ENCODE results near the gene PROX1. TPM values are rescaled to one million over a fixed set of nuclear protein-coding genes. Genes with fewer than 3 reads are reported as not detected.

PROX1 gene
- total RNA-seq, 1 donor from 2014 or later: under 0.01 TPM

- FAIRE-seq (no peak), DNase-seq (ENCODE audit: low read depth) (peak; percentile 62)
- no peak overlapping the region for H3K4me3 ChIP-seq (ENCODE audit: low read depth, low read length)
- TF ChIP-seq CTCF (IDR thresholded peaks at IDR 0.05; ENCODE audit: insufficient read depth, low read length, severe bottlenecking): no peak
- H3K27me3 ChIP-seq (ENCODE audit: control insufficient read depth, insufficient read depth, low read length): peaks cover 1% of the 10 kb centered on the region
- H3K36me3 ChIP-seq (ENCODE audit: control insufficient read depth, insufficient read depth, low read length): no peaks in the 10 kb centered on the region
Measured at GRCh38 chr1:213973129-213973528, 14.6 kb upstream of the PROX1 start.

- Histone ChIP-seq H3K27me3 (ENCODE audit: control insufficient read depth, insufficient read depth, low read length) (peaks cover 9% of the 10 kb centered on the region), H3K4me3 (ENCODE audit: low read depth, low read length) (no peak overlapping the region), H3K36me3 (ENCODE audit: control insufficient read depth, insufficient read depth, low read length) (no peaks in the 10 kb centered on the region)
- TF ChIP-seq CTCF (IDR thresholded peaks at IDR 0.05; ENCODE audit: insufficient read depth, low read length, severe bottlenecking): no peak
- DNase-seq (ENCODE audit: low read depth): no peak
- FAIRE-seq: no peak
Measured at GRCh38 chr1:213976665-213977485, 10.9 kb upstream of the PROX1 start.

- DNase-seq (ENCODE audit: low read depth) (no peak), FAIRE-seq (no peak)
- Histone ChIP-seq H3K4me3 (ENCODE audit: low read depth, low read length) (no peak overlapping the region), H3K27me3 (ENCODE audit: control insufficient read depth, insufficient read depth, low read length) (peaks cover 11% of the 10 kb centered on the region), H3K36me3 (ENCODE audit: control insufficient read depth, insufficient read depth, low read length) (no peaks in the 10 kb centered on the region)
- TF ChIP-seq CTCF (IDR thresholded peaks at IDR 0.05; ENCODE audit: insufficient read depth, low read length, severe bottlenecking): no peak
Measured at GRCh38 chr1:213977486-213977842, 10.3 kb upstream of the PROX1 start.

DNA sequence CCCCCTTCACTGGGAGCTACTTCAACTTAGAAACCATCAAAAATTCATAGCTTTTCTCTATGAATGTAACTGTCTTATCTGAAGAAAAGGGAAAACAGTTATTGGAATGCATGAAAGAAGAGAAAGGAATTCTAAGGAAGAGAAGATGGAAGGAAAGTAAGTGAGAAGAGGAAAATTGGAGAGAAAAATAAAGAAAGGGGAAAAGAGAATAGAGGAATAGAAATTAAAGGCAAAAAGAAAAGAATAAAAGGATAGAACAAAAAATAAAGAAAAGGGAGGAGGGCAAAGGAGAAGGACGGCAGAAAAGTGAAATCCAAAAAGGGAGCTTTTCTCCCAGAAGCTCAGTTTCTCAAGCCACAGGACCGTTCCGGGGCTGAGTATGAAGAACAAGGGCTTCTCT, 9.9 kb upstream of the PROX1 start:
- peaks cover 15% of the 10 kb centered on the region for H3K27me3 ChIP-seq (ENCODE audit: control insufficient read depth, insufficient read depth, low read length)
- H3K36me3 ChIP-seq (ENCODE audit: control insufficient read depth, insufficient read depth, low read length): no peaks in the 10 kb centered on the region
- no peak for TF ChIP-seq CTCF (IDR thresholded peaks at IDR 0.05; ENCODE audit: insufficient read depth, low read length, severe bottlenecking)
- no peak for FAIRE-seq
- H3K4me3 ChIP-seq (ENCODE audit: low read depth, low read length): no peak overlapping the region
- no peak for DNase-seq (ENCODE audit: low read depth)

- H3K36me3 ChIP-seq (ENCODE audit: control insufficient read depth, insufficient read depth, low read length): no peaks in the 10 kb centered on the region
- FAIRE-seq (no peak), DNase-seq (ENCODE audit: low read depth) (no peak)
- H3K4me3 ChIP-seq (ENCODE audit: low read depth, low read length): no peak overlapping the region
- TF ChIP-seq CTCF (IDR thresholded peaks at IDR 0.05; ENCODE audit: insufficient read depth, low read length, severe bottlenecking): no peak
- H3K27me3 ChIP-seq (ENCODE audit: control insufficient read depth, insufficient read depth, low read length): peaks cover 33% of the 10 kb centered on the region
Measured at GRCh38 chr1:213979751-213980586, 7.8 kb upstream of the PROX1 start.
